CD8-positive, alpha-beta memory T cell (primary cell): Measurements from ENCODE around the gene SLC16A4. TPM values are rescaled to one million over a fixed set of nuclear protein-coding genes. Genes with fewer than 3 reads are reported as not detected.

ENCODE experiments used
- CTCF ChIA-PET: fragments of 350-600 bp; sonication (Branson Sonifier 250); formaldehyde crosslinking; loops from one replicate; lab custom pipeline; 2021; ENCODE audit warnings: antibody characterized with exemption; lab: Charles Lee
- POLR2A ChIA-PET: fragments of 350-600 bp; sonication (Branson Sonifier 250); formaldehyde crosslinking; loops from one replicate; lab custom pipeline; 2021; ENCODE audit warnings: antibody characterized with exemption; lab: Charles Lee
- DNase-seq, 5 donors: peaks; one replicate each; pipeline versions ENCODE4 v3.0.0 to v3.0.0-alpha.2; 2020 to 2022; ENCODE audit warnings: mixed read lengths in 1 of 5
- H3K27ac ChIP-seq: one replicate; pipeline ENCODE4 v1.7.0; 2013; ENCODE audit warnings: low read depth, mild to moderate bottlenecking, low read length, moderate library complexity
- H3K27me3 ChIP-seq: 2 replicates; pipeline ENCODE4 v1.7.0; 2013; ENCODE audit warnings: low read length, mild to moderate bottlenecking; ENCODE audit not compliant: insufficient read depth, poor library complexity, severe bottlenecking
- H3K36me3 ChIP-seq: 2 replicates; pipeline ENCODE4 v1.7.0; 2013; ENCODE audit warnings: mild to moderate bottlenecking, low read length, moderate library complexity; ENCODE audit not compliant: insufficient read depth
- H3K4me1 ChIP-seq: 2 replicates; pipeline ENCODE4 v1.7.0; 2013; ENCODE audit warnings: mild to moderate bottlenecking, low read length, moderate library complexity; ENCODE audit not compliant: insufficient read depth
- H3K4me3 ChIP-seq: 2 replicates; pipeline ENCODE4 v1.7.0; 2013; ENCODE audit warnings: mild to moderate bottlenecking, low read length
- H3K9me3 ChIP-seq: 2 replicates; pipeline ENCODE4 v1.7.0; 2013; ENCODE audit warnings: mild to moderate bottlenecking, low read length
- H3K27ac Mint-ChIP-seq, 8 donors: one replicate each; pipeline ENCODE4 v1.8.0; 2020 to 2021; ENCODE audit warnings: mixed read lengths in 8 of 8, mild to moderate bottlenecking in 6 of 8, inconsistent platforms in 3 of 8, moderate library complexity in 3 of 8
- H3K27me3 Mint-ChIP-seq, 2 donors: one replicate each; pipeline ENCODE4 v1.8.0; 2020 to 2021; ENCODE audit warnings: mixed read lengths in 2 of 2, mild to moderate bottlenecking in 1 of 2, moderate library complexity in 1 of 2
- H3K36me3 Mint-ChIP-seq, 3 donors: one replicate each; pipeline ENCODE4 v1.8.0; 2020 to 2021; ENCODE audit warnings: mixed read lengths in 3 of 3, inconsistent platforms in 1 of 3, mild to moderate bottlenecking in 1 of 3
- H3K4me1 Mint-ChIP-seq, 3 donors: one replicate each; pipeline ENCODE4 v1.8.0; 2020 to 2021; ENCODE audit warnings: mixed read lengths in 3 of 3, inconsistent platforms in 1 of 3, mild to moderate bottlenecking in 1 of 3
- H3K4me3 Mint-ChIP-seq, 7 donors: one replicate each; pipeline ENCODE4 v1.8.0; 2020 to 2021; ENCODE audit warnings: mixed read lengths in 7 of 7, mild to moderate bottlenecking in 6 of 7, moderate library complexity in 4 of 7, inconsistent platforms in 2 of 7
- H3K9me3 Mint-ChIP-seq, 5 donors: one replicate each; pipeline ENCODE4 v1.8.0; 2020 to 2022; ENCODE audit warnings: mixed read lengths in 5 of 5, mild to moderate bottlenecking in 3 of 5, moderate library complexity in 2 of 5, inconsistent platforms in 1 of 5
- polyA plus RNA-seq: library from polyadenylated mRNA; unstranded; fragments of 300-500 nt; fragmentation: Illumina TruSeq; gene quantifications from one replicate; pipeline ENCODE4 v1.2.3, GENCODE V29; 2021
- total RNA-seq, 2 experiments: library from RNA; stranded (reverse); gene quantifications; one replicate each; pipeline ENCODE4 v1.2.3, GENCODE V29; 2021

SLC16A4 gene
- total and polyA plus RNA-seq, 3 experiments from 2014 or later: 0.09 to 0.49 (median 0.13) TPM

- H3K27me3 Mint-ChIP-seq: no peaks in the 10 kb centered on the region
- Histone ChIP-seq H3K9me3 (no peaks in the 10 kb centered on the region), H3K4me1 (no peaks in the 10 kb centered on the region), H3K36me3 (no peaks in the 10 kb centered on the region), H3K27me3 (no peaks in the 10 kb centered on the region), H3K4me3 (no peak overlapping the region), H3K27ac (no peak overlapping the region)
- H3K36me3 Mint-ChIP-seq: peaks cover 9 to 24% (median 18%) of the 10 kb centered on the region in 3 donors
- H3K9me3 Mint-ChIP-seq: no peaks in the 10 kb centered on the region
- no peak overlapping the region for H3K27ac Mint-ChIP-seq
- ChIA-PET POLR2A (no interaction called here), CTCF (interaction anchor here (1.0 to 1.1 kb wide), 2 partner anchors 19 to 66 kb away, joined by 3 read pairs; no protein-coding TSS in a partner anchor)
- no peak overlapping the region for H3K4me3 Mint-ChIP-seq
- DNase-seq: no peak
- no peaks in the 10 kb centered on the region for H3K4me1 Mint-ChIP-seq
These were observed 2.5 kb upstream of the SLC16A4 start for GRCh38 chr1:110393286-110393685.

- H3K4me3 ChIP-seq: no peak overlapping the region
- H3K27me3 ChIP-seq: no peaks in the 10 kb centered on the region
- no peaks in the 10 kb centered on the region for H3K9me3 Mint-ChIP-seq
- H3K36me3 ChIP-seq: no peaks in the 10 kb centered on the region
- no peaks in the 10 kb centered on the region for H3K27me3 Mint-ChIP-seq
- no peak for DNase-seq
- H3K27ac ChIP-seq: no peak overlapping the region
- H3K36me3 Mint-ChIP-seq: peaks cover 4 to 11% (median 10%) of the 10 kb centered on the region in 3 donors
- CTCF ChIA-PET: no interaction called here
- no peaks in the 10 kb centered on the region for H3K4me1 ChIP-seq
- peaks cover under 1 to 3% (median under 1%) of the 10 kb centered on the region in 3 donors for H3K4me1 Mint-ChIP-seq
- POLR2A ChIA-PET: no interaction called here
- no peaks in the 10 kb centered on the region for H3K9me3 ChIP-seq
- H3K4me3 Mint-ChIP-seq: no peak overlapping the region
- no peak overlapping the region for H3K27ac Mint-ChIP-seq
These were observed 730 bp downstream of the SLC16A4 start for GRCh38 chr1:110390096-110390495.

- Histone ChIP-seq H3K4me3 (no peak overlapping the region), H3K27me3 (no peaks in the 10 kb centered on the region), H3K9me3 (no peaks in the 10 kb centered on the region), H3K4me1 (peaks cover 10% of the 10 kb centered on the region), H3K36me3 (no peaks in the 10 kb centered on the region), H3K27ac (no peak overlapping the region)
- Mint-ChIP-seq H3K36me3 (peaks cover 0 to 2% (median 1%) of the 10 kb centered on the region in 3 donors), H3K27ac (peak overlapping the region in 1 of 8 donors; percentile 0), H3K27me3 (no peaks in the 10 kb centered on the region), H3K9me3 (no peaks in the 10 kb centered on the region), H3K4me3 (no peak overlapping the region), H3K4me1 (peaks cover 15 to 21% (median 20%) of the 10 kb centered on the region in 3 donors)
- POLR2A ChIA-PET: no interaction called here
- DNase-seq: no peak
- CTCF ChIA-PET: no interaction called here
These were observed 3.6 kb downstream of the SLC16A4 start for GRCh38 chr1:110387048-110387754.

GRCh38 chr1:110385369-110385768 lies 5.5 kb downstream of the SLC16A4 start:
- no peak for DNase-seq
- no peaks in the 10 kb centered on the region for H3K36me3 ChIP-seq
- H3K9me3 Mint-ChIP-seq: no peaks in the 10 kb centered on the region
- peaks cover 0 to 4% (median 1%) of the 10 kb centered on the region in 3 donors for H3K36me3 Mint-ChIP-seq
- no peak overlapping the region for H3K27ac ChIP-seq
- H3K4me3 Mint-ChIP-seq: peak overlapping the region in 1 of 7 donors; percentile 29
- no peaks in the 10 kb centered on the region for H3K9me3 ChIP-seq
- H3K4me1 Mint-ChIP-seq: peaks cover 15 to 21% (median 20%) of the 10 kb centered on the region in 3 donors
- no peak overlapping the region for H3K4me3 ChIP-seq
- H3K27ac Mint-ChIP-seq: peak overlapping the region in 4 of 8 donors; percentile 20 to 77 (median 40)
- no peaks in the 10 kb centered on the region for H3K27me3 ChIP-seq
- CTCF ChIA-PET: interaction anchor here (1.1 to 4.1 kb wide), 2 partner anchors 24 to 47 kb away, joined by 3 to 14 read pairs; partner anchors contain the start of gene RBM15
- no peaks in the 10 kb centered on the region for H3K27me3 Mint-ChIP-seq
- POLR2A ChIA-PET: no interaction called here
- peaks cover 10% of the 10 kb centered on the region for H3K4me1 ChIP-seq

- H3K27me3 ChIP-seq: no peaks in the 10 kb centered on the region
These were observed 6.1 kb downstream of the SLC16A4 start for GRCh38 chr1:110384581-110385321.

GRCh38 chr1:110383251-110383990 lies 7.4 kb downstream of the SLC16A4 start:
- no peaks in the 10 kb centered on the region for H3K9me3 Mint-ChIP-seq
- DNase-seq: no peak
- H3K4me1 Mint-ChIP-seq: peaks cover 15 to 21% (median 20%) of the 10 kb centered on the region in 3 donors
- H3K9me3 ChIP-seq: no peaks in the 10 kb centered on the region
- CTCF ChIA-PET: interaction anchor here (0.7 to 4.1 kb wide), 4 partner anchors 20 to 113 kb away, joined by 3 to 14 read pairs (median 4); partner anchors contain the start of gene RBM15
- no peaks in the 10 kb centered on the region for H3K27me3 Mint-ChIP-seq
- H3K27me3 ChIP-seq: no peaks in the 10 kb centered on the region
- H3K27ac Mint-ChIP-seq: peak overlapping the region; percentile 24 to 99 (median 92)
- no peak overlapping the region for H3K4me3 ChIP-seq
- peak overlapping the region; percentile 8 to 88 (median 74) for H3K4me3 Mint-ChIP-seq
- H3K27ac ChIP-seq: no peak overlapping the region
- H3K36me3 Mint-ChIP-seq: peaks cover 0 to 4% (median 3%) of the 10 kb centered on the region in 3 donors
- no peaks in the 10 kb centered on the region for H3K36me3 ChIP-seq
- H3K4me1 ChIP-seq: peaks cover 10% of the 10 kb centered on the region
- POLR2A ChIA-PET: interaction anchor here (0.6 kb wide), 3 partner anchors 41 to 774 kb away, joined by 3 to 5 read pairs (median 4); partner anchors contain the start of gene STRIP1

More at GRCh38 chr1:110384581-110385321, 6.1 kb downstream of the SLC16A4 start:
- Mint-ChIP-seq H3K36me3 (peaks cover 0 to 2% (median 1%) of the 10 kb centered on the region in 3 donors), H3K4me1 (peaks cover 15 to 21% (median 20%) of the 10 kb centered on the region in 3 donors), H3K27ac (peak overlapping the region in 5 of 8 donors; percentile 29 to 95 (median 38)), H3K27me3 (no peaks in the 10 kb centered on the region), H3K4me3 (no peak overlapping the region), H3K9me3 (no peaks in the 10 kb centered on the region)
- Histone ChIP-seq H3K4me1 (peaks cover 10% of the 10 kb centered on the region), H3K4me3 (no peak overlapping the region), H3K9me3 (no peaks in the 10 kb centered on the region), H3K27ac (no peak overlapping the region), H3K36me3 (no peaks in the 10 kb centered on the region)
- ChIA-PET CTCF (interaction anchor here (0.7 to 4.1 kb wide), 4 partner anchors 12 to 46 kb away, joined by 3 to 14 read pairs (median 4); partner anchors contain the start of gene RBM15), POLR2A (no interaction called here)
- DNase-seq: no peak

- Histone ChIP-seq H3K36me3 (no peaks in the 10 kb centered on the region), H3K9me3 (no peaks in the 10 kb centered on the region), H3K27me3 (no peaks in the 10 kb centered on the region), H3K27ac (no peak overlapping the region), H3K4me3 (no peak overlapping the region), H3K4me1 (peaks cover 10% of the 10 kb centered on the region)
- Mint-ChIP-seq H3K27ac (peak overlapping the region in 2 of 8 donors; percentile 38 to 66), H3K36me3 (peaks cover 0 to 21% (median 3%) of the 10 kb centered on the region in 3 donors), H3K4me1 (peaks cover 15 to 21% (median 20%) of the 10 kb centered on the region in 3 donors), H3K9me3 (no peaks in the 10 kb centered on the region), H3K4me3 (no peak overlapping the region), H3K27me3 (no peaks in the 10 kb centered on the region)
- no peak for DNase-seq
- POLR2A ChIA-PET: no interaction called here
- CTCF ChIA-PET: interaction anchor here (1.8 kb wide), 1 partner anchor 178 kb away, joined by 4 read pairs; no protein-coding TSS in a partner anchor
These were observed 10.0 kb downstream of the SLC16A4 start for GRCh38 chr1:110380672-110381283.
